IPS-18c (cell line): ENCODE data around the gene CELF2.

ENCODE experiments used
- H3K4me3 ChIP-seq: 2 replicates; pipeline ENCODE4 v1.7.0; 2013; ENCODE audit warnings: low read depth, mild to moderate bottlenecking, low read length, moderate library complexity; ENCODE audit not compliant: insufficient read depth
- H3K9me3 ChIP-seq: one replicate; pipeline ENCODE4 v1.6.1; 2013; ENCODE audit warnings: mild to moderate bottlenecking, low read length, moderate library complexity; ENCODE audit not compliant: control insufficient read depth, insufficient read depth

The CELF2 gene

GRCh38 chr10:11014671-11015445, 2.8 kb upstream of the CELF2 start:
- Histone ChIP-seq H3K9me3 (no peaks in the 10 kb centered on the region), H3K4me3 (no peak overlapping the region)

DNA sequence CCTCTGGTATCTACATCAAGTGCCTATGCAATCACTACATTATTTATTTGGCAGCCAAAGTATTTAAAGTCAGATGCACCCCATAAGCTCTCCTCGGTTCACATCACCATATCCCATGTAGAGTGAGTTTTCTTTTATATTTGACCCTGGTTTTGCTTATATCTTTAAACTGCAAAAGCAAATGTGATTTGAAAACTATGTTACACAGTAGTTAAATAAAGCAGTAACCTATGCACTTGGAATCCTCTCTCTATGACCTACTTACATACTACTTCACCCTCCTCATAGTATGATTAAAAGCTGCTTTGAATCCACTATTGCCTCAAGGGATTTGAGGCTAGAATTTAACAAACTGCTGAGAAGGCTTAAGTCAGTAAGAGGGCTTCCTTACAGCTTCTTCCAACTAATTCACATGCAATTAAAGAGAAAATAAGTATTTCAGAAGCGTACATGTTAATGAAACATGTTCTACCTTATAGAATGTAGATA, 2.2 kb upstream of the CELF2 start:
- Histone ChIP-seq H3K4me3 (no peak overlapping the region), H3K9me3 (no peaks in the 10 kb centered on the region)

- H3K9me3 ChIP-seq = no peaks in the 10 kb centered on the region
- peak overlapping the region; percentile 80 for H3K4me3 ChIP-seq
These were observed 587 bp upstream of the CELF2 start for GRCh38 chr10:11017000-11017569.

DNA sequence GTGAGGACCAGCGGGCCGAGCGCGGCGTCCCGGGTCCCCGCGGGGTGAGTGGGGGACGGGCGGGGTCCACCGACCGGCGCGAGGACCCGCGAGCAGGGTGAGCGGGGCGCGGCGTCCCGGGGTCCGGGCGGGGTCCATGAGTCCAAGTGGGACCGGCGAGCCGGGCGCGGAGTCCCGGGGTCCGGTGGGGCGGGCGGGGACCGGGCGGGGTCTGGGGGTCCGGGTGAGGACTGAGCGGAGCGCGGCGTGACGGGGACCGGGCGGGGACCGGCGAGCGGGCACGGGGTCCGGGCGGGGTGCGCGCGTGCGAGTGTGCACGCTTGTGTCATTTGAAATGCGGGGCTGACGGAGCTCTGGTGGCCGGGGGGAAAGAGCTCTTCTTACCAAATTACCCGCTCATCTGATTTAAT, 765 bp downstream of the CELF2 start:
- no peaks in the 10 kb centered on the region for H3K9me3 ChIP-seq
- H3K4me3 ChIP-seq = peak overlapping the region; percentile 76

DNA sequence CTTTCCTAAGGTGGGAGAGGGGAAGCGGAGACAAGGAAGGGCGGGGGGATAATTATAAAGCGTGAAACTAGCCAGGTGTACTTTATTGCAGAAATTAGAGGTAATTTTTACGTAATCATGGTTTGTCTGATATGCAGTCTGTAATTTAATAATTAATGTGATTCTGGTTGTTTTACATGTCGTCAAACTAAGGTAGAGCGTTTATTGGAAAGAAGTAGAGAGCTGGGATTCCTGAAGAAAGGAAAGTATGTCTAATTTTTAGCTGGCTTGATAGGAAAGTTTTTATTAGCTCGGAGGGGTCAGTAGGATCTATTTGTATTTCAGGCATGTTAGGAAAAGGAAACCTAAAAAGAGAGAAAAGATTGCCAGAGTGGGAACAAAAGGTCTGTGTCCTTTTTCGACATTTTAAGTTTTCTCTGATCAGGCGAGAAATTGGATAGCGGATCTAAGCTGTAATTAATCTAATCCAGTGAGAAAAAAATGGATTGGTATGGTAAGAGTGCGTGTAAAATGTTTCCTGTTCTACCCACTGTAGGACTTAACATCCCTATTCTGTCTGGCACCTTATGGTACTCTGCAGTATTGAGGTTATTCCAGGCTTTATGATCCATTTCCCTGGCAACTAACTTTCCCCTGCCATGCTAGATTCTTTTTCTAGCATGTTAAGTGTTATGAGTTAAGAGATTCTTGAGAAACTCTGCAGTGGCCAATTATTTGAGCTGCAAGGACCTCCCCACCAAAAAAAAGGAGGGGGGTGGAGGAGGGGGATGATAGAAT, 1.4 kb downstream of the CELF2 start:
- Histone ChIP-seq H3K9me3 (no peaks in the 10 kb centered on the region), H3K4me3 (peak overlapping the region; percentile 76)

- H3K9me3 ChIP-seq = no peaks in the 10 kb centered on the region
- no peak overlapping the region for H3K4me3 ChIP-seq
These were observed 2.3 kb downstream of the CELF2 start for GRCh38 chr10:11019724-11020547.

DNA sequence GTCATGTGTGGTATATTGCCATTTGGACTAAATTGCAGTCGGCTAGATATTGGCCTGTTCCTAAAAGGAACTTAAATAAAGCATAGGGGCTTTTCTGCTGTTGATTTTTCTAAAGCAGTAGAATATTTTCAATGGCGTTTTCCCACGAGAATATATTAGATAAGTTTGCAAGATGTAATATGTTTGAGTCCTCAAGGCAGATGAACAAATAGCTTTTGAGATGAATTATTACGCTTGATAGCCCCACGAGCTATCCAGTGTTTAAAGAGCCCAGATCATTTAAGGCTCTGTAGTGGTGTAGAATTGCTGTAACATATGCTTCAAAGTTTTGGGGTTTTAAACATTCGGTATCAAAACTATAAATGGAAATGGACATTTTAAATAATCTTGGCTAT, 2.9 kb downstream of the CELF2 start:
- Histone ChIP-seq H3K4me3 (no peak overlapping the region), H3K9me3 (no peaks in the 10 kb centered on the region)

DNA sequence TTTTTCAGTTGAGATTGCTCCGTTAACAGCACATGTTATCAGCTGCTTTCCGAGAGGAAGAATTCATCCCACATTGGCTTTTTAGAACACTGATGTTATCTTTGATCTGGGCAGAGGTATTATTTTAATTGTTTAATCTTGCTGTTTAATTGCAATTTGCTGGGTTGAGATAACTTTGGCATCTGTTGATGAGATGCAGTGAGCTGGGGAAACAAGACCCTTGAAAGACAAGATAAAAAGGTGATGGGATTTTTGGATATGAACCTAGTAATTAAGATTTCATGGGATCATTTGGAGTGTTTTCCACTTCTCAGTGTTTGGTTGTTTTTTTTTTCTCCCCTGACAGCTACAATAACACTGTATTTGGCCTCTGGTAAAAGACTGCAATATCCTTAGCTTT, 4.5 kb downstream of the CELF2 start:
- H3K9me3 ChIP-seq = no peaks in the 10 kb centered on the region
- H3K4me3 ChIP-seq = no peak overlapping the region

GRCh38 chr10:11023009-11023953, 5.6 kb downstream of the CELF2 start:
- no peaks in the 10 kb centered on the region for H3K9me3 ChIP-seq
- H3K4me3 ChIP-seq = no peak overlapping the region

DNA sequence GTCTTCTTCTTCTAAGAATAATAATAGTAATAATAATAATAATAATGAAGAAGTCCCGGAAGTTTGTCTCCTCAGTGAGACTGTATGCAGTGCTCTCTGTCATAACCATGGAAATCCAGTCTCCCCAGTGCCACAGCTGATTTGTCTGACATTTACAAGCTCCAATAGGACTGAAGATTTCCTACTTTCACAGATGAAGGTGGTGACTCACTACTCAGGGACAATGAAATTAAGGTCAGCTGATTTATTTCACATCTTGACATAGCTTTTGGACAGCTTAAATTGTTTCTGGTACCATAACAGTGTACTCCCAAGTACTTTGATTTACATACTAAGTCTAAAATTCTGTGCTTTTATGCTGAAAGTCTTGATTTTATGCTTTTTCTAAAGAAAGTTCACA, 6.9 kb downstream of the CELF2 start:
- no peak overlapping the region for H3K4me3 ChIP-seq
- no peaks in the 10 kb centered on the region for H3K9me3 ChIP-seq

GRCh38 chr10:11025978-11026377, 8.3 kb downstream of the CELF2 start:
- Histone ChIP-seq H3K4me3 (no peak overlapping the region), H3K9me3 (no peaks in the 10 kb centered on the region)

DNA sequence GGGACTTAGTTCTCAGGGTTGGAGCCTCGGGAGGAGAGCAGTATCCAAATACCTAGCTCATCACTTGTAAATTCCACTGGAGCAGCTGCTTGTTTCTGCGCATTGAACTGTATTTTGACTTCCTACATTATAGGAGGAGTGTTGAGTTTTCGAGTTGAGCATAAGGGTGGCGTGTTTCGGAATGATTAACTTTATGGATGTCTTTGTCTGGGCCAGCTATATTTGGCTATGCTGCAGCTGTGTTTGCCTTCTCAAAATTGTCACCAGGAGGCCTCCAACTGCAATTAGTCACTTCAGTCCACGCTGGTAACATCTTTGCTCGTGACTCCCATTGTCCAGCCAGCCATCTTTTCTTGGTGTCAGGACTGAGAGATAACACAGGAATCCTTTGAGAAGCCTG, 9.1 kb downstream of the CELF2 start:
- Histone ChIP-seq H3K4me3 (no peak overlapping the region), H3K9me3 (no peaks in the 10 kb centered on the region)

GRCh38 chr10:11034762-11035161, 17.1 kb downstream of the CELF2 start:
- no peaks in the 10 kb centered on the region for H3K9me3 ChIP-seq
- H3K4me3 ChIP-seq = no peak overlapping the region

GRCh38 chr10:11035301-11035991, 17.8 kb downstream of the CELF2 start:
- Histone ChIP-seq H3K9me3 (no peaks in the 10 kb centered on the region), H3K4me3 (no peak overlapping the region)

- Histone ChIP-seq H3K4me3 (no peak overlapping the region), H3K9me3 (no peaks in the 10 kb centered on the region)
These were observed 18.8 kb downstream of the CELF2 start for GRCh38 chr10:11036424-11037011.
